H9 (cell line): ENCODE data around the gene SPRED2. TPM values are rescaled to one million over a fixed set of nuclear protein-coding genes. Genes with fewer than 3 reads are reported as not detected.

ENCODE experiments used
- DNase-seq: peaks from one replicate; pipeline ENCODE4 v3.0.0-alpha.2; 2017
- H2AFZ ChIP-seq: one replicate; pipeline ENCODE4 v1.6.1; 2013; ENCODE audit warnings: mild to moderate bottlenecking, low read length, control low read depth, moderate library complexity
- H2AK5ac ChIP-seq: 2 replicates; pipeline ENCODE4 v1.6.1; 2013; ENCODE audit warnings: low read length, control low read depth, mixed read lengths; ENCODE audit not compliant: insufficient read length
- H2BK120ac ChIP-seq: one replicate; pipeline ENCODE4 v1.6.1; 2013; ENCODE audit warnings: low read depth, mild to moderate bottlenecking, low read length, control low read depth, inconsistent platforms; ENCODE audit not compliant: poor library complexity, severe bottlenecking
- H2BK12ac ChIP-seq: 2 replicates; pipeline ENCODE4 v1.6.1; 2013; ENCODE audit warnings: low read length, control low read depth, mixed read lengths, low read depth; ENCODE audit not compliant: insufficient read length
- H2BK15ac ChIP-seq: 2 replicates; pipeline ENCODE4 v1.6.1; 2013; ENCODE audit warnings: low read depth, low read length, control low read depth
- H2BK20ac ChIP-seq: one replicate; pipeline ENCODE4 v1.6.1; 2013; ENCODE audit warnings: low read depth, mild to moderate bottlenecking, low read length, control low read depth, inconsistent platforms; ENCODE audit not compliant: poor library complexity, severe bottlenecking
- H2BK5ac ChIP-seq: 2 replicates; pipeline ENCODE4 v1.6.1; 2013; ENCODE audit warnings: low read length, control low read depth, mixed read lengths; ENCODE audit not compliant: insufficient read length
- H3K14ac ChIP-seq: 2 replicates; pipeline ENCODE4 v1.6.1; 2013; ENCODE audit warnings: low read length, control low read depth; ENCODE audit not compliant: insufficient read depth
- H3K18ac ChIP-seq: 2 replicates; pipeline ENCODE4 v1.6.1; 2013; ENCODE audit warnings: low read depth, mild to moderate bottlenecking, mixed read lengths, low read length, control low read depth; ENCODE audit not compliant: insufficient read length
- H3K23ac ChIP-seq: 2 replicates; pipeline ENCODE4 v1.6.1; 2013; ENCODE audit warnings: low read length, control low read depth, mixed read lengths, low read depth; ENCODE audit not compliant: insufficient read length
- H3K23me2 ChIP-seq: 2 replicates; pipeline ENCODE4 v1.6.1; 2013; ENCODE audit warnings: low read depth, mild to moderate bottlenecking, mixed read lengths, low read length, control low read depth; ENCODE audit not compliant: insufficient read length, poor library complexity, severe bottlenecking
- H3K27ac ChIP-seq: 2 replicates; pipeline ENCODE4 v1.5.1; 2013; ENCODE audit warnings: low read length, control low read depth, mixed read lengths, low read depth; ENCODE audit not compliant: insufficient read length
- H3K27me3 ChIP-seq: 2 replicates; pipeline ENCODE4 v1.6.1; 2013; ENCODE audit warnings: low read length, control low read depth, inconsistent platforms; ENCODE audit not compliant: insufficient read depth
- H3K4ac ChIP-seq: 2 replicates; pipeline ENCODE4 v1.6.1; 2013; ENCODE audit warnings: low read depth, mild to moderate bottlenecking, control low read depth, inconsistent platforms, low read length, moderate library complexity
- H3K4me1 ChIP-seq: 2 replicates; pipeline ENCODE4 v1.6.1; 2013; ENCODE audit warnings: low read length, control low read depth, inconsistent platforms; ENCODE audit not compliant: insufficient read depth
- H3K4me2 ChIP-seq: 2 replicates; pipeline ENCODE4 v1.6.1; 2013; ENCODE audit warnings: low read length, control low read depth, mixed read lengths; ENCODE audit not compliant: insufficient read length, insufficient read depth
- H3K56ac ChIP-seq: 2 replicates; pipeline ENCODE4 v1.6.1; 2013; ENCODE audit warnings: low read depth, mild to moderate bottlenecking, mixed read lengths, low read length, control low read depth; ENCODE audit not compliant: insufficient read length
- H3K79me1 ChIP-seq: 2 replicates; pipeline ENCODE4 v1.6.1; 2013; ENCODE audit warnings: low read depth, mild to moderate bottlenecking, moderate library complexity, low read length, control low read depth, inconsistent platforms; ENCODE audit not compliant: insufficient read depth, poor library complexity, severe bottlenecking
- H3K79me2 ChIP-seq: 2 replicates; pipeline ENCODE4 v1.6.1; 2013; ENCODE audit warnings: low read length, control low read depth, inconsistent platforms; ENCODE audit not compliant: insufficient read depth
- H3K9ac ChIP-seq: 2 replicates; pipeline ENCODE4 v1.6.1; 2013; ENCODE audit warnings: low read length, control low read depth, mixed read lengths; ENCODE audit not compliant: insufficient read length; ENCODE audit errors: extremely low read depth
- H3K9me3 ChIP-seq: one replicate; pipeline ENCODE4 v1.6.1; 2013; ENCODE audit warnings: low read depth, low read length, inconsistent platforms; ENCODE audit not compliant: control insufficient read depth
- H3T11ph ChIP-seq: one replicate; pipeline ENCODE4 v1.6.1; 2013; ENCODE audit warnings: mild to moderate bottlenecking, low read length, control low read depth, inconsistent platforms
- H4K20me1 ChIP-seq: one replicate; pipeline ENCODE4 v1.6.1; 2013; ENCODE audit not compliant: control insufficient read depth, insufficient read length, insufficient read depth
- H4K5ac ChIP-seq: 2 replicates; pipeline ENCODE4 v1.6.1; 2013; ENCODE audit warnings: low read depth, mild to moderate bottlenecking, mixed read lengths, low read length, control low read depth; ENCODE audit not compliant: insufficient read length
- H4K8ac ChIP-seq: replicated peaks from 2 replicates; pipeline ENCODE4 v1.6.1; 2013; ENCODE audit warnings: low read length, control low read depth, mixed read lengths, low read depth; ENCODE audit not compliant: insufficient read length
- H4K91ac ChIP-seq: 2 replicates; pipeline ENCODE4 v1.6.1; 2013; ENCODE audit warnings: low read depth, mild to moderate bottlenecking, moderate library complexity, mixed read lengths, low read length, control low read depth; ENCODE audit not compliant: insufficient read length
- H3K27ac Mint-ChIP-seq, 3 experiments: 2 replicates in 2 of 3; 3 replicates in 1 of 3; pipeline ENCODE4 v1.8.0; 2020 to 2021; ENCODE audit warnings: mixed read lengths in 3 of 3, mild to moderate bottlenecking in 1 of 3, moderate library complexity in 1 of 3
- H3K27me3 Mint-ChIP-seq: 2 replicates; pipeline ENCODE4 v1.8.0; 2021; ENCODE audit warnings: low read depth, mild to moderate bottlenecking, moderate library complexity, mixed read lengths
- H3K36me3 Mint-ChIP-seq, 3 experiments: 2 replicates in 2 of 3; 3 replicates in 1 of 3; pipeline ENCODE4 v1.8.0; 2020 to 2021; ENCODE audit warnings: low read depth in 3 of 3, mixed read lengths in 3 of 3; ENCODE audit not compliant: insufficient read depth in 1 of 3
- H3K4me1 Mint-ChIP-seq, 2 experiments: 2 replicates each; pipeline ENCODE4 v1.8.0; 2020; ENCODE audit warnings: mixed read lengths in 2 of 2
- H3K4me3 Mint-ChIP-seq, 2 experiments: 2 replicates in 1 of 2; 3 replicates in 1 of 2; pipeline ENCODE4 v1.8.0; 2020 to 2021; ENCODE audit warnings: mild to moderate bottlenecking in 2 of 2, mixed read lengths in 2 of 2, moderate library complexity in 1 of 2
- H3K9me3 Mint-ChIP-seq, 2 experiments: 2 replicates in 1 of 2; 3 replicates in 1 of 2; pipeline ENCODE4 v1.8.0; 2020; ENCODE audit warnings: mild to moderate bottlenecking in 2 of 2, mixed read lengths in 2 of 2, moderate library complexity in 1 of 2
- CTCF ChIP-seq: fragments of 200-600 bp; sonication (generic); conservative IDR thresholded peaks from 3 replicates; pipeline ENCODE4 v1.8.0; 2021; ENCODE audit warnings: antibody characterized with exemption, mild to moderate bottlenecking
- WGBS: extraction: QIAGEN DNeasy Blood & Tissue Kit; methylation state at CpG from one replicate; pipeline ENCODE4 v1.1.7; 2013; ENCODE audit warnings: missing lambda C conversion rate, low lambda C conversion rate, mixed read lengths; ENCODE audit not compliant: insufficient read length; ENCODE audit errors: extremely low coverage; 5-methylcytosine and 5-hydroxymethylcytosine counted together
- total RNA-seq: library from RNA; stranded (reverse); gene quantifications from 2 replicates; pipeline ENCODE4 v1.2.1, GENCODE V29; 2021

The SPRED2 gene
- total RNA-seq, 1 experiment from 2014 or later, result 23.5 TPM

- Histone ChIP-seq H3K14ac (no peak overlapping the region), H3K23ac (no peak overlapping the region), H3K9me3 (no peaks in the 10 kb centered on the region), H2AK5ac (no peak overlapping the region), H2BK120ac (no peak overlapping the region), H3K4me2 (no peak overlapping the region), H3K18ac (no peak overlapping the region), H3K56ac (no peak overlapping the region), H3K27me3 (no peaks in the 10 kb centered on the region), H2BK5ac (no peak overlapping the region), H4K8ac (no peak overlapping the region), H2BK20ac (no peak overlapping the region), H2AFZ (no peak overlapping the region), H3K4ac (no peak overlapping the region), H3K79me2 (no peaks in the 10 kb centered on the region), H4K5ac (no peak overlapping the region), H3K23me2 (no peaks in the 10 kb centered on the region), H4K91ac (no peak overlapping the region), H3T11ph (no peak overlapping the region), H3K4me1 (no peaks in the 10 kb centered on the region), H2BK12ac (no peak overlapping the region), H3K79me1 (no peaks in the 10 kb centered on the region), H3K9ac (no peak overlapping the region), H4K20me1 (no peaks in the 10 kb centered on the region), H2BK15ac (no peak overlapping the region), H3K27ac (no peak overlapping the region)
- Mint-ChIP-seq H3K4me1 (peaks cover 6 to 7% of the 10 kb centered on the region in 2 experiments), H3K9me3 (no peaks in the 10 kb centered on the region), H3K27me3 (peaks cover 61% of the 10 kb centered on the region), H3K4me3 (no peak overlapping the region), H3K36me3 (no peaks in the 10 kb centered on the region), H3K27ac (no peak overlapping the region)
- no CpG with 5 or more reads among the region's 5 CpGs for WGBS
- TF ChIP-seq CTCF, result no peak
- DNase-seq, result no peak
Measured at GRCh38 chr2:65452150-65452895, 19.9 kb upstream of the SPRED2 start.
